Hematopoietic multipotent progenitor cell treated with erythropoietin and hydrocortisone succinate and interleukin-3 and kit ligand, for 8 days (in vitro differentiated cells): ENCODE measurements around the gene SUN3.

ENCODE experiments used
- DNase-seq: peaks from one replicate; pipeline ENCODE4 v3.0.0-alpha.2; 2015

SUN3 gene

DNA sequence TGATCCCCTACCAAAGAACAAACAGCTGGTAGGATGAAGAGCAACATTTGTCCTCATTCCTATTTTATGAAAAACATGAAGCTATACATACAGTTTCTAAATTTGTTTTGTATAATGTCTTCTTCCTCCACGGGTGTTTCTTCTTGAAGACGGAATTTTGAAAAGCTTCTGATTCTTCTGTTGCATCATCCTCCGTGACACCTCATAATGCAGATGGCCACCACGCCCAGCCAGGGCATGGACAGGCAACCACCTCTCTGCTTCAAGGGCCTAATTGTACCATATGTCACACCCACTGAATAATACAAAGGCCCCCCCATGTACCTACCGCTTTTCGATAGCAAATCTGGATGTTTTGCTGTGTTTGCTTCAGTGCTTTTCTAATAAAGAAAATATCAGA is at the start of gene SUN3:
Gene SUN3, minus strand, starts transcription at position 170 of the 400 bp plus-strand sequence. Its CDS starts 169 bp downstream, at position 1.
- no peak for DNase-seq

DNA sequence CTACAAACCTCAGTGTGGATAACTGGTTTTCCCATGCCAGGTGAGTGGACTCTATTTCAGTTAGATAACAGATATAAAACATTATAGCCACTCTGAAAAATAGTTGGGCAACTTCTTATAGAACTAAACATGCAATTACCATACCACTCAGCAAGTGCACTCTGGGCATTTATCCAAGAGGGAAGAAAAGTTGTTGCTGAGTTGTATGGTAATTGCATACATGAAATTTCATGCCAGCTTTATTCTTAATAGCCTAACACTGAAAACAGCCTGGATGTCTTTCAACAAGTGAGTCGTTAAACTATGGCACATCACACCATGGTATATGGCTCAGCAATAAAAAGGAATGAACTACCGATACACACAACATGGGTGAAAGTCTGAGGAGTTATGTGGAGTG is 49.6 kb upstream of the SUN3 start:
- DNase-seq, result no peak

DNA sequence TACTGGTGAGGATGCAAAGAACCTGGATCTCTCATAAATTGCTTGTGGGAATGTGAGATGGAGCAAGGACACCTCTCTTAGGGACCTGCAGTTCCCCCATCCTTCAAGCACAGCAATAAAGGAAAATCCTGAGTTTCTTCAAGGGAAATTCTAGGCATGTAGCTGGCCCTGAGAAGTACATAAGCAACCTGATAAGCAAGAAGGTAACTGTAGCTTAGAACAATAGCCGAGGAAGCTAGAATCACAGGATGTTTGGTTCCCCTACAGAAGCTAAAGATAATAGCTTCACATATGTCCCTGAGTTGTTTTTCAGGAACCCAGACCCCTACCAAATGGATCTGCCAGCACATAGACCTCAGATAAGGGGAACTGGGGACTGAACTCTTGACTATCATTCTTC is 48.5 kb upstream of the SUN3 start:
- no peak for DNase-seq

DNA sequence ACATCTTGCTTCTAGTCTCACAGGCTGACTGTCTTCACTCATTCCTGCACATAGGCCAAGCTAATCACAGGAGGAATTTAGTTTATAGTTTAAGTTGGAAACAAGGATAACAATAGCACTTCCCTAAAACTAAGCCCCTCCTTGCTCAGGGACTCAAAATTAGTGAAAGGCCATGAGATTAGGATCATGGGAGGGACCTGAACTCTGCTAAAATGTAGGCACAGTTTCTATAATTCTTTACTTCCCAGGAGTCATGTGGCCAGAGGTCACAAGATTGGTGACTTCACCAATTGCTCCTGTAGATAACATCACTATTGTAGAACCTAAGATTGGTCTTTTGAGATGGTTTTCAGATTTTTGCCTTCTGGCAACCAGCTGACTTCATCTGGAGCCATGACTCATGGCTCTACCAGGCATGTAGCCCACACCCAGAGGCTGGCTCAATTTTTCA is 45.3 kb upstream of the SUN3 start:
- DNase-seq, result no peak

- no peak for DNase-seq
Observed at GRCh38 chr7:48067475-48067874, 38.6 kb upstream of the SUN3 start.

GRCh38 chr7:48063985-48064384 is 35.1 kb upstream of the SUN3 start:
- no peak for DNase-seq

DNA sequence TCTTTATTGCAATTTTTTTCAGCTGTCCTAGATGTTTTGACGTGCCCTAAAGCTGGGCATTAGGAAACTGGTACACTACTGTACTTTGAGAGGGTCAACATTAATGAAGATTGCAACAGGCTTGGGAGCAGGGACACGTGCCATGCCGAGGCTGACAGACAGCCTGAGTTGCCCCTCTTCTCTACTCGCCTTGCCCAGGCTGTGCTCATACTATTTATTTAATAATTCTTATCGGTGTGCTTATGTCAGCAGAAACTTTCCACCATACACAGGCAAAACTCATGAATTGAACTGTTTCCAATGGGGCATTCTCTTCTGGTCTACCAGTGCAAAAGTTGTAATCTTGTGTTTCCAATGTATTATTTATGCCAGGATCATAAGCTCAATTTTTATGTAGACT is 30.8 kb upstream of the SUN3 start:
- DNase-seq, result no peak

- no peak for DNase-seq
Observed at GRCh38 chr7:48058990-48059389, 30.1 kb upstream of the SUN3 start.

- no peak for DNase-seq
Observed at GRCh38 chr7:48053736-48054135, 24.8 kb upstream of the SUN3 start.

- no peak for DNase-seq
Observed at GRCh38 chr7:48052748-48053147, 23.8 kb upstream of the SUN3 start.

DNA sequence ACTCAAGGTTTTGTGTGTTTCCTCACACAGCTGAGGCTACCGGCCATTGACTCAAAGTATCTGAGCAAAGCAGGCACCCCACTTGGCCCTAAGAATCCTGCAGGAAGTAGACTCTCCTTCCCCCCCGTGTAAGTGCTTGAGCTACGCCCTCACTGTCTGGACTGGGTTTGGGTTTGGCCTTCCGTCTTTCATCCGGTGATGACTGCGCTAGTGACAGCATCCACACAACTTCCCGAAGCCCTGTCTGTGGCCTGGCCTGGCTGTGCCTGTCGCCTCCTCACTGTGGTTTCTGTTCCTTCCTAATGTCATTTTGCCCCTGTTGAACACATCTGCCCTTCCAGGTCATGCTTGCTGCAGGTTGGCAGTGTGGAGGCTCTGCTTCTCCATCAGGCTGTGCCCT is 20.9 kb upstream of the SUN3 start:
- no peak for DNase-seq

DNA sequence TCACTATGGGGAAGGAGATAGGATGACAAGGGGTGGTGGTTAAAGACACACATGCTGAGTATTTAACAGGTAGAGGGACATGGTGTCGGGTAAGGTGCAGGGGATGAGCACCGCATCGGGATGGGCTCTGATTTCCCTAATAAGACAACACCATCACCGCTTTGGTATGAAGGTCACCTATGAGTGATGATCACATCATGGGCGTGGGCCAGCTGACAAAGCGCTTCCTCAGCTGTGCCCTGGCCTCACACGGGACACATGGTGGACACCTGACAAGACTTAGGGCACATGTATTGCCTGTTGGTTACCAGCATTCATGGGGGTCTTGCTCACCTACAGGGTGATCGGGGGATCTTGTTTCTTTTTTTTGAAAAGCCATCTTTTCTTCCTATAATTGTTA is 19.2 kb upstream of the SUN3 start:
- no peak for DNase-seq

GRCh38 chr7:48046458-48046857 is 17.6 kb upstream of the SUN3 start:
- DNase-seq, result no peak

DNA sequence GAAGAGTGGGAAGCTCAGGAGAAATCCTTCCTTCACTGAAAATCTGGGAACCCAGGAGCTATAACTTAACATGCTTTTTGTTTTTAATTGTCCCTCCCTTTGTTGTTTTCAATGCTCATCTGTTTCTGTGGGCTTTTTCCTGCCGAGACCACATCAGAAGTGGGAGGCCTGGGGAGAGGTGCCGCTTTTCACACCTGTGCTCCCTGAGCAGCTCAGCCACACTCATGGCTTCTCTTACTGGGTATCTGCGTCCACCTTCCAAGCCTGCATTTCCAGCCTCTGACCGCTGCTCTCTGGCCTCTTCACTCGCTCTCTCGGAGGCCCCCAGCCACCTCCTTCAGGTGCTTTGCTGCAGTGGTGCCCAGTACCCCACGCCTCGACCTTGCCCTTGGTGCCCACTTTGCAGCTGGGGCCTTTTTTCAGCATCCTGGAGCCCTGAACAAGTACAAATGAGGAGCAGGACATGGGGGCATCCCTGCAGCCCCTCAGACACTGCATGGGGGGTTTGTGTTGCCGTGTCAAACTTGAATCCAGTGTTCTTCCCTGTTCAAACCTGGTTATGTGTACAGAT is 16.4 kb upstream of the SUN3 start:
- no peak for DNase-seq

DNA sequence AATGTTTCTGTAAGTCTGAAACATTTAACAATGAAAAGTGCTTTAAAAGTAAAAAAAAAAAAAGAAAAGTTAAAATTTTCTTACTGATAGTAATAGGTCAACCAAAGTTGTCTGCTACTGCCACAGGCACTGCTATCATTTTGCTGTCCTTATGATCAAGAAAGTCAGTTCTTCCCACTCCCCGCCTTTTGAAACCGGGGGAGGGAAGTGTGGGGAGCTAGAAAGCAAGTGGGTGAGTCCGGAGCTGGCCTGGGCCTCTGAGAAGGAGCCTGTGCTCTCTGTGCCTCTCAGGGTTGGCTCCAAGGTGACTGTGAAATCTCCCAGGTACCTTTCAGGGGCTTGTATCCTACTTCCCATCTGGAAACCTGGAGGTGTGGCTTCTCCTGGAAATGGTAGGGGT is 13.7 kb upstream of the SUN3 start:
- no peak for DNase-seq

DNA sequence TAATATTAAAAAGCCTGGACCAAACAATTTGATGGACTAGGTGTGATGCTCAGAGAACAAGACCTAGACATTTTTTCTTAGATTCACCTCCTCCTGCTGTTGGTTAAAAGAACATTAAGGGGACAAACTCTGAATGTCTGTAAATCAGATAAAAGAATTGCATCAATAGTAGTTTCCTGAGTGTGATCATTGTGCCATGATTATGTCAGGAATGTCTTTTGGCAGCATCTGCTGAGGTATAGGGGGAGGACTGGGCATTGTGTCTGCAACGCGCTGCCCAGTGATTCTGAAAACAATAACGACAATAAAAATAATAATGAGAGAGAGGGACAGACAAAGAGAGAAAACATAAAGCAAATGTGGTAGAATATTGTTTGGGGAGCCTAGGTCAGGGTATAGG is 13.3 kb upstream of the SUN3 start:
- no peak for DNase-seq

DNA sequence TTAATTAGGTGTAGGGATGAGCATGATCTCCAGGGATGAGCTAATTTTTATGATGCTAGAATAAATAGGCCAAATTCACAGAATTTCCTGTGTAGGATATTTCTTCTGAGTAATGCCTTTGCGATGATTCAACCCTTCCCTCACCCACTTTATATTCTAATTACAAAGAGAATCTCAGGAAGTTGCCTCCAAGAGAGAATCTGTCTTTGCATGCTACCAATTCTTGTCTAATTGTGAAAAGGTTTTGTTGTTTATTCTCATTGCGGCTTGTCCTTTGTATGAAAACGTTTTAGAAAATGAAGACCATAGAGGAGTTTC is 12.7 kb upstream of the SUN3 start:
- DNase-seq, result no peak

DNA sequence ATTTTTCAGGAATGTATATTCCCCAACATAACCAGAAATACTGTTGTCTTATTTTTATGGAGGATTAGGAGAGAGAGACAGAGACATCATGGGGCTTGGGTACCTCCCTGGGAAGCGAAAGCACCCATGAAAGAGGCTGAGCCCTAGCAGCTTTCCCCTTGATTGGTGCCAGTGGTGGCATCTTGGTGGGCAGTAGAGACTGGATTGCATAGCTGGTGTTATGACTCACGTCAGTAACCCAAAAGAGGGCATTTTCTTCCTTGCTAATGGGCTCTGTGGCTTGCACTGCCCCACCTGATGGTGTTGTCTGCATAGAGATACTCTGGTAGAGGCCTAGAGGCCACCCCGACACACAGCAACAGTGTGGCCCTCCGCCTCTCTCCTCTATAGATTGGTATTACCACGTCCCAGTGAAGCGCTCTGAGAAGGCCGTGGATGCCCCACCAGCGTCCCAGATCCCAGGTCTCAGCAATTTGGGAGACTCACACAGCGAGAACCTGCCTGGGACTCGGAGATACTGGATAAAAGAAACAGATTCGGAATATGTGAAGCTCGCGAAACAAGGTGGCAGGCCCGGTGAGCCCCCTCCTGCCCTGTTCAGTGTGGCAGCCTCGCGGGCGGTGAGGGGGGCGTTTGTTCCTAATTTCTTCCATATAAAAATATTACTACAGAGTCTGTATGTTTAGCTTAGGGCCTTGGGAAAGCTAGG is 12.2 kb upstream of the SUN3 start:
- DNase-seq, result no peak

- no peak for DNase-seq
Observed at GRCh38 chr7:48038815-48039506, 10.1 kb upstream of the SUN3 start.

DNA sequence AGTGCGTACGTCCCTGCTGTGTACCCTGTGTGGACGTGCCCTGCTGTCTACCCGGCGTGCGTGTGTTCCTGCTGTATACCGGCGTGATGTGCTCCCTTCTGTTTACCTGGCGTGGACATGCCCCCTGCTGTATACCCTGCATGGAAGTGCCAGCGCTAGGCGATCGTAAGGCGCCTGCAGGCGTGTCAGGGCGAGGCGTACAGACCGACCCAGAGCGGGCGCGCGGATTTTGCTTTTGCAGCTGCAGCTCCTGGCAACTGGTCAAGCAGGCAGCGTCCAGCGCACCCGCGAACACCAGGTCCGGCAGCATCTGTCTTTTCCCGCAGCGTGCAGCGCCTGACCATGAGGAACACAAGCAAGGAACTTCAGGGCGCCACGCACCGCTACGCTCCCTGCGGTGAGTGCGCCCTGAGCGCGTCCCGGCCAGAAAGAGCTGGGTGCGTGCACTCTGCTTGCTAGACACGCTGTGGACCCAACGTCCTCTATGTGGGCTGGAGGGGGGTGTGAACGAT is 7.1 kb upstream of the SUN3 start:
- no peak for DNase-seq

DNA sequence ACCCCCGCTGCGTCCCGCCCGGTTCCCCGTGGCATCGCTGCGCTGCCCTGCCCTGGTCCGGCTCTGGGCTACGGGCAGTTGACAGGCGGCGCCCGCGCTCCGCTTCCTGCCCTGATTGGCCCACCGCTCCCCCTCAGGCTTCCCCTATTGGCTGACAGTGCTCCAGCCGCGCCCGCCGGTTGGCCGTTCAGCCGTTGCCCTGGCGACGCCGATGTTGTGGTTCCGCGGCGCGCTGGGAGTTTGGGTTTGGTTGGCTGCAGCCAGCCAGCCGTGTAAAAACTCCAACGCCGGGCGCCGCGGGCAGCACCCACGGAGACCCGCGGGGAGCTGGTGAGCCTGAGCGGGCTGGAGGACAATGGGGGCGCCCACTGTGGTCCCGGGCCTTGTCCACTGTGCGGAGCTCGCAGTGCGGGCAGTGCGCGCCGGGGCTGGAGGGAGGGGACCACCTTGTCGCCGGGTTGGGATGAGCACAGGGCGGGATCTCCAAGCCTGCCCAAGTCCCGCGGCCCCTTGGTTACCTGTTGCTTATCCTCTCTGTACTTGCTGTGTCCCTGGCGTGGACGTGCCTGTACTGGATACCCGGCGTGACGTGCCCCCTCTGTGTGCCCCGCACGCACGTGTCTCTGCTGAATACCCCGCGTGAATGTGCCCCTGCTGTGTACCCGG is 6.5 kb upstream of the SUN3 start, which contains the start of gene C7orf57:
Gene C7orf57, plus strand, starts transcription at position 243 of the 666 bp plus-strand sequence. CDS start 766 bp downstream, outside the sequence.
- DNase-seq, result peak; percentile 44

GRCh38 chr7:48033922-48034321 is 5.0 kb upstream of the SUN3 start:
- no peak for DNase-seq

DNA sequence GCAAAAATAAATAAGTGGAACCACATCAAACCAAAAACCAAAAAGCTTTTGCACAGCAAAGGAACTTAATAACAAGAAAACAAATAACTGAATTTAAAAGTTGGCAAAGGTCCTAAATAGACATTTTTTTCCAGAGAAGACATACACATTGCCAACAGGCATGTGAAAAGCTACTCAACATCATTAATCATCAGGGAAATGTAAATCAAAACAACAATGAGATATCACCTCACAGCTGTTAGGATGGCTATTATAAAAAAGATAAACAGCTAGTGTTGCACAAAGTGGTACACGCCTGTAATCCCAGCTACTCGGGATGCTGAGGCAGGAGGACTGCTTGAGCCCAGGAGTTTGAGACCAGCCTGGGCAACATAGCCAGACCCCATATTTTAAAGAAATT is 2.2 kb upstream of the SUN3 start:
- DNase-seq, result no peak

DNA sequence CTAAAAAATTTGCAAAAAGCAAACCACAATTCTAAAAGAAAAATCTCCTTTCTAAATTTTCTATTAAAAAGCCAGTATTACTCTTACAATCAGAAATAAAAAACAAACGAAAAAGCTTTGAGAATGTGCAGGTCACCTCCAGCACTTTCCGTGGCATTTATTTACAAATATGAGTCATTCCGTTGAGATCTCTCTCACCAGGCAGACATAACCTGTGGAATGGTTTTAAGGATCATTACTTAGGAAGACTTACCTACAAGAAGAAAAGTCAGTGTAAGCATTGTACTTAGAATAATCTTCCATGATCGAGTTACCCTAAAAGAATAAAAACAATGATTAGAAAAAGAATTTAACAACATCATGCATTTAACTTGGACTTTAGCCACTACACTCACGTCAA is 3.3 kb downstream of the SUN3 start:
- DNase-seq, result no peak
